Endothelial cell of umbilical vein (primary cell): ENCODE data around the gene MTCL1. TPM values are rescaled to one million over a fixed set of nuclear protein-coding genes. Genes with fewer than 3 reads are reported as not detected.

Experiments used
- BruUV-seq: library from RNA; stranded (reverse); fragments of 400-500 nt; replicated peaks from 2 replicates; lab custom pipeline; 2021; lab: Mats Ljungman, UMichigan
- CTCF ChIA-PET: fragments of 300-600, 350-600 bp; sonication (Branson Sonifier 250); formaldehyde crosslinking; loops from one replicate; lab custom pipeline; 2021; ENCODE audit warnings: antibody characterized with exemption, inconsistent platforms; lab: Charles Lee
- POLR2A ChIA-PET: fragments of 300-600, 350-600 bp; sonication (Branson Sonifier 250); formaldehyde crosslinking; loops from one replicate; lab custom pipeline; 2021; ENCODE audit warnings: antibody characterized with exemption, inconsistent platforms; lab: Charles Lee
- DNase-seq: peaks from one replicate; pipeline ENCODE4 v3.0.0-alpha.2; 2011; ENCODE audit warnings: low read depth, low spot score
- FAIRE-seq: peaks from 2 replicates; lab custom pipeline; 2011; peaks lifted over from hg19 to GRCh38; lab: Jason Lieb, UNC
- H2AFZ ChIP-seq: 2 replicates; pipeline ENCODE4 v1.6.0; 2012; ENCODE audit warnings: low read depth, low read length, control low read depth, inconsistent platforms
- H3K27ac ChIP-seq: 2 replicates; pipeline ENCODE4 v1.5.1; 2011; ENCODE audit warnings: low read depth, mild to moderate bottlenecking, control low read depth, low read length, moderate library complexity; ENCODE audit not compliant: insufficient read depth
- H3K27me3 ChIP-seq, 2 experiments: 2 replicates each; pipeline versions ENCODE4 v1.6.0 to v1.6.1; 2011; ENCODE audit warnings: low read length in 2 of 2, mixed read lengths in 1 of 2; ENCODE audit not compliant: control insufficient read depth in 2 of 2, insufficient read depth in 2 of 2
- H3K36me3 ChIP-seq, 2 experiments: 2 replicates in 1 of 2; 3 replicates in 1 of 2; pipeline ENCODE4 v1.5.1; 2011; ENCODE audit warnings: low read length in 2 of 2, mild to moderate bottlenecking in 1 of 2, moderate library complexity in 1 of 2; ENCODE audit not compliant: control insufficient read depth in 2 of 2, insufficient read depth in 2 of 2; ENCODE audit errors: extremely low read depth in 1 of 2
- H3K4me1 ChIP-seq: 3 replicates; pipeline ENCODE4 v1.5.1; 2011; ENCODE audit warnings: mild to moderate bottlenecking, low read length; ENCODE audit not compliant: control insufficient read depth, insufficient read depth; ENCODE audit errors: extremely low read depth
- H3K4me2 ChIP-seq: 2 replicates; pipeline ENCODE4 v1.6.1; 2011; ENCODE audit warnings: low read length, control low read depth, mixed read lengths; ENCODE audit not compliant: insufficient read depth
- H3K4me3 ChIP-seq, 3 experiments: fragments of 200-600 bp in 1 of 3; sonication (generic), shearing (Covaris generic) in 1 of 3; replicated peaks in 1 of 3; 2 replicates each; pipeline ENCODE4 v1.5.1; 2011 to 2016; ENCODE audit warnings: control low read depth in 3 of 3, low read length in 3 of 3, mild to moderate bottlenecking in 2 of 3, inconsistent platforms in 1 of 3, low read depth in 1 of 3, moderate library complexity in 1 of 3; ENCODE audit not compliant: insufficient read depth in 1 of 3
- H3K79me2 ChIP-seq: 2 replicates; pipeline ENCODE4 v1.6.0; 2012; ENCODE audit warnings: low read length, inconsistent platforms; ENCODE audit not compliant: control insufficient read depth, insufficient read depth
- H3K9ac ChIP-seq: replicated peaks from 2 replicates; pipeline ENCODE3; 2011; ENCODE audit warnings: low read length, control low read depth; ENCODE audit not compliant: insufficient read depth; ENCODE audit errors: extremely low read depth
- H3K9me1 ChIP-seq: replicated peaks from 3 replicates; pipeline ENCODE4 v1.6.0; 2011; ENCODE audit warnings: mild to moderate bottlenecking, low read length; ENCODE audit not compliant: control insufficient read depth, insufficient read depth; ENCODE audit errors: extremely low read depth
- H3K9me3 ChIP-seq: replicated peaks from 2 replicates; pipeline ENCODE4 v1.5.1; 2012; ENCODE audit warnings: low read length, inconsistent platforms; ENCODE audit not compliant: control insufficient read depth, insufficient read depth
- H4K20me1 ChIP-seq: replicated peaks from 2 replicates; pipeline ENCODE3; 2011; ENCODE audit warnings: mild to moderate bottlenecking, low read length; ENCODE audit not compliant: control insufficient read depth, insufficient read depth; ENCODE audit errors: extremely low read depth
- EZH2 ChIP-seq: IDR thresholded peaks from 2 replicates; pipeline ENCODE4 v1.6.1; 2012; ENCODE audit warnings: borderline replicate concordance, low read depth, mild to moderate bottlenecking, moderate library complexity, low read length, inconsistent platforms; ENCODE audit not compliant: severe bottlenecking
- FOS ChIP-seq: IDR thresholded peaks from 2 replicates; pipeline ENCODE4 v1.6.1; 2011; ENCODE audit warnings: mild to moderate bottlenecking, low read length, moderate library complexity, borderline replicate concordance; ENCODE audit not compliant: insufficient read depth
- GATA2 ChIP-seq: IDR thresholded peaks from 2 replicates; pipeline ENCODE4 v1.7.0; 2011; ENCODE audit warnings: low read depth, mild to moderate bottlenecking, moderate library complexity, mixed read lengths, low read length; ENCODE audit not compliant: insufficient read length, insufficient read depth
- JUN ChIP-seq: IDR thresholded peaks from 2 replicates; pipeline ENCODE4 v1.6.1; 2011; ENCODE audit warnings: borderline replicate concordance, low read depth; ENCODE audit not compliant: insufficient read length, insufficient read depth
- MYC ChIP-seq: IDR thresholded peaks from one replicate; pipeline ENCODE4 v1.6.1; 2011; ENCODE audit warnings: mild to moderate bottlenecking, low read depth, low read length
- POLR2A ChIP-seq: IDR thresholded peaks from 2 replicates; pipeline ENCODE4 v1.6.1; 2012; ENCODE audit warnings: low read depth, mild to moderate bottlenecking, control low read depth, low read length
- POLR2AphosphoS5 ChIP-seq: IDR thresholded peaks from 2 replicates; pipeline ENCODE4 v1.6.1; 2012; ENCODE audit warnings: low read depth, mild to moderate bottlenecking, control low read depth, low read length, moderate library complexity; ENCODE audit not compliant: insufficient read depth
- dilution Hi-C: fragments of 300-500 bp; cut with MboI; formaldehyde crosslinking; loops from one replicate; pipeline ENCODE4 v1.15.0; 2019; ENCODE audit warnings: low sequenced_read_pairs; ENCODE audit not compliant: extremely low pct_ligation_motif_present
- intact Hi-C: fragments of 100-400 bp; cut with micrococcal nuclease; formaldehyde crosslinking; loops from one replicate; pipeline ENCODE4 v1.10.0; 2022
- polyA plus RNA-seq, 4 experiments: library from polyadenylated mRNA; depleted of rRNA in 3 of 4; stranded (reverse) in 3 of 4; unstranded in 1 of 4; fragments of >200 nt; gene quantifications; 2 replicates each; pipeline versions ENCODE4 v1.2.1 to v1.2.3, GENCODE V29; 2011 to 2012; ENCODE audit warnings: missing spikeins in 1 of 4
- total RNA-seq: library from RNA; stranded (reverse); gene quantifications from 2 replicates; pipeline ENCODE4 v1.2.3, GENCODE V29; 2021
- TF ChIP-seq, protein P1 (sequence below), 2 donors: IDR thresholded peaks; 1 replicate in 1 of 2; 2 replicates in 1 of 2; pipeline ENCODE4 v1.5.1; 2011; ENCODE audit warnings: low read length in 2 of 2, mild to moderate bottlenecking in 2 of 2, moderate library complexity in 2 of 2, control low read depth in 1 of 2, inconsistent platforms in 1 of 2, low read depth in 1 of 2; ENCODE audit not compliant: insufficient read depth in 1 of 2; ENCODE audit errors: extremely low read depth in 1 of 2
- TF ChIP-seq, protein P2 (sequence below): IDR thresholded peaks from 2 replicates; pipeline ENCODE4 v1.6.1; 2011; ENCODE audit not compliant: insufficient read depth, insufficient read length

MTCL1 gene
- total and polyA plus RNA-seq, 2 donors (not counting 3 experiments of a cell fraction or from before 2014, with no cell fraction given), result 11.9 to 75.7 TPM

DNA sequence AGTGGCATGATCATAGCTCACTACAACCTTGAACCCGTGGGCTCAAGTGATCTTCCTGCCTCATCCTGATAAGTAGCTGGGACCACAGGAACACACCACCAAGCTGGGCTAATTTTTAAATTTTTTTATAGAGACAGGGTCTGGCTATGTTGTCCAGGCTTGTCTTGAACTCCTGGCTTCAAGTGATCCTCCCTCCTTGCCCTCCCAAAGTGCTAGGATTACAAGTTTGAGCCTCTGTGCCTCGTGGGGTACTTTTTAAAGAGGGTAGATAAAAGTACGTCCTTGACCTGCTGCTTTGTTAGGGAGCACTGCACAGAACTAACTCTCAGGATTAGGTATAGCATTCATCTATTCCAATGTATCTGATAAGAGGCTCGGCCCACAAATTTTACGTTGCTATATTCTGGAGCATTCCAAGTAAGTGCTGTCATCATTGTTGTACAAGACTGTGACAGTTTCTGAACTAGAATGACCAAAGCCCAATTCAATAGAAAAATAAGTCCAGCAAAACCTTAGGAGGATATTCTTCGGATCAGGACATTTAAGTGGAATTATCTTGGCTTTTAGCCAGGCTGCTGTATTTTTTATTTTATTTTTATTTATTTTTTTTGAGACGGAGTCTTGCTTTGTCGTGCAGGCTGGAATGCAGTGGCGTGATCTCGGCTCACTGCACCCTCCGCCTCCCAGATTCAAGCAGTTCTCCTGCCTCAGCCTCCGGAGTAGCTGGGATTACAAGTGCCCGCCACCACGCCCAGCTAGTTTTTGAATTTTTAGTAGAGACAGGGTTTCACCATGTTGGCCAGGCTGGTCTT is 4.1 kb downstream of the MTCL1 start:
- Histone ChIP-seq H3K27ac (no peak overlapping the region), H3K9me3 (no peaks in the 10 kb centered on the region), H3K9me1 (no peaks in the 10 kb centered on the region), H3K36me3 (no peaks in the 10 kb centered on the region), H3K79me2 (peaks cover 74% of the 10 kb centered on the region), H3K27me3 (no peaks in the 10 kb centered on the region), H3K4me2 (no peak overlapping the region), H3K4me1 (peaks cover 11% of the 10 kb centered on the region), H3K4me3 (no peak overlapping the region), H2AFZ (no peak overlapping the region), H4K20me1 (no peaks in the 10 kb centered on the region), H3K9ac (no peak overlapping the region)
- no peak for TF ChIP-seq JUN
- TF ChIP-seq, protein P1, sequence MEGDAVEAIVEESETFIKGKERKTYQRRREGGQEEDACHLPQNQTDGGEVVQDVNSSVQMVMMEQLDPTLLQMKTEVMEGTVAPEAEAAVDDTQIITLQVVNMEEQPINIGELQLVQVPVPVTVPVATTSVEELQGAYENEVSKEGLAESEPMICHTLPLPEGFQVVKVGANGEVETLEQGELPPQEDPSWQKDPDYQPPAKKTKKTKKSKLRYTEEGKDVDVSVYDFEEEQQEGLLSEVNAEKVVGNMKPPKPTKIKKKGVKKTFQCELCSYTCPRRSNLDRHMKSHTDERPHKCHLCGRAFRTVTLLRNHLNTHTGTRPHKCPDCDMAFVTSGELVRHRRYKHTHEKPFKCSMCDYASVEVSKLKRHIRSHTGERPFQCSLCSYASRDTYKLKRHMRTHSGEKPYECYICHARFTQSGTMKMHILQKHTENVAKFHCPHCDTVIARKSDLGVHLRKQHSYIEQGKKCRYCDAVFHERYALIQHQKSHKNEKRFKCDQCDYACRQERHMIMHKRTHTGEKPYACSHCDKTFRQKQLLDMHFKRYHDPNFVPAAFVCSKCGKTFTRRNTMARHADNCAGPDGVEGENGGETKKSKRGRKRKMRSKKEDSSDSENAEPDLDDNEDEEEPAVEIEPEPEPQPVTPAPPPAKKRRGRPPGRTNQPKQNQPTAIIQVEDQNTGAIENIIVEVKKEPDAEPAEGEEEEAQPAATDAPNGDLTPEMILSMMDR (IDR thresholded peaks at IDR 0.05; ENCODE audit: extremely low read depth in 1 of 2, insufficient read depth in 1 of 2, low read depth in 1 of 2, low read length in 2 of 2), result no peak
- no peak for TF ChIP-seq FOS
- no peak for TF ChIP-seq POLR2AphosphoS5
- TF ChIP-seq EZH2, result no peak
- no peak for TF ChIP-seq POLR2A
- no peak for TF ChIP-seq GATA2
- TF ChIP-seq, protein P2, sequence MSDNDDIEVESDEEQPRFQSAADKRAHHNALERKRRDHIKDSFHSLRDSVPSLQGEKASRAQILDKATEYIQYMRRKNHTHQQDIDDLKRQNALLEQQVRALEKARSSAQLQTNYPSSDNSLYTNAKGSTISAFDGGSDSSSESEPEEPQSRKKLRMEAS, result no peak
- TF ChIP-seq MYC, result no peak
- FAIRE-seq (no peak), DNase-seq (no peak)
- no TSS peak for BruUV-seq
- CTCF ChIA-PET, result interaction anchor here (0.6 to 3.2 kb wide), 4 partner anchors 10 to 278 kb away, joined by 5 to 21 read pairs (median 18); no protein-coding TSS in a partner anchor
- intact Hi-C loops, result loop anchor here (5.0 to 10.0 kb wide), 3 partner anchors 183 to 695 kb away; partner anchors contain the start of gene ANKRD12
- dilution Hi-C loops, result no loop called here
- POLR2A ChIA-PET, result no interaction called here
